ENCODE measurements around the gene IMMP1L. TPM values are rescaled to one million over a fixed set of nuclear protein-coding genes. Genes with fewer than 3 reads are reported as not detected.

Gene IMMP1L, protein sequence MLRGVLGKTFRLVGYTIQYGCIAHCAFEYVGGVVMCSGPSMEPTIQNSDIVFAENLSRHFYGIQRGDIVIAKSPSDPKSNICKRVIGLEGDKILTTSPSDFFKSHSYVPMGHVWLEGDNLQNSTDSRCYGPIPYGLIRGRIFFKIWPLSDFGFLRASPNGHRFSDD
- polyA plus RNA-seq (2012; ENCODE audit: low read depth, missing spikeins) = 62.2 TPM

DNA sequence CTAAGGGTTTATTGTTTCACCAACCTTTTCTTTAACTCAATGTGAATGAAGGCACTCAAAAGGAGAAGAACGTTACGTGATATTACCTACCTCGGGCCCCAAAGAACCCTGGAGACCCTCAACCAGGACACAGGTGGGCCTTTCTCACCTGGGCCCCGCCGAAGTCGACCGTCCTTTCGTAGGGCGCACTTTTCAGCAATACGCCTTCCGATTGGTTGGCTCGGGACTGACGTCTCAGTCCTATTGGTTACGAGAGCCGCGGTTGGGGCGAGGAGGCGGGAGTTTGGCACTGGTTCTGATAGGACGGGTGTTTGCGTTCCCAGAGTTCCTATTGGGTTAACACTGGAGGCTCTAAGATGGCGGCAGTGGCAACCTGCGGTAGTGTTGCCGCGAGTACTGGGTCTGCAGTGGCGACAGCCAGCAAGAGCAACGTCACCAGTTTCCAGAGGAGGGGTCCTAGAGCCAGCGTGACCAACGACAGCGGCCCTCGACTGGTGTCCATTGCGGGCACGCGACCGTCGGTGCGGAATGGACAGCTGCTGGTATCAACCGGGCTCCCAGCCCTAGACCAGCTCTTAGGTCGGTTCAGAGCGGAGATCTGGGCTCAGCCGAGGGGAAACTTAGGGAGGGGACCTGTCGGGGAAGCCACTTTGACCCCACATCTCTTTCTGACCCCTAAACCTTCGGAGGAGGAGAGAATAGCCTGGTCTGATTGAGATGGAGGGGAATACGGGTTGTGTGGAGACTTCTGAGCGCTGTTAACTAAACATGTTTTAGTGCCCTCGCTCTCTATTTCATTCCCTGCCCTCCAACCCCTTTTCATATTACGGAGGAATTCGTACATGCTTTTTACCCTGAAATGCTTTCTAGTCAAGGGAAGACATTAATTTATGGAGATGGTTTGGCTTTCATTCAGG is at the start of gene IMMP1L, which contains the start of gene ELP4:
Gene IMMP1L, minus strand, starts transcription at position 194 of the 917 bp plus-strand sequence. CDS start 46,346 bp downstream, outside the sequence.
Gene ELP4, plus strand, starts transcription at position 339 of the 917 bp plus-strand sequence. Its CDS starts 18 bp downstream, at position 357.
- peak; percentile 49; the same call in 1 of the 2 replicates for TF ChIP-seq POU2F2 (IDR thresholded peaks at IDR 0.05; ENCODE audit: low read depth, low read length)
- no peak for TF ChIP-seq SPI1 (IDR thresholded peaks at IDR 0.05; ENCODE audit: low read depth, low read length)
- TF ChIP-seq POLR2A (IDR thresholded peaks at IDR 0.05; ENCODE audit: low read depth, low read length) = peak; percentile 85
- peak; percentile 73 for TF ChIP-seq POLR2AphosphoS5 (IDR thresholded peaks at IDR 0.05; ENCODE audit: low read depth, low read length)
- no peak for TF ChIP-seq PAX5 (IDR thresholded peaks at IDR 0.05; ENCODE audit: insufficient read depth, low read length, severe bottlenecking)
- TF ChIP-seq TAF1 (IDR thresholded peaks at IDR 0.05; ENCODE audit: low read depth, low read length) = peak; percentile 90
- peak; percentile 98 for FAIRE-seq
- DNase-seq (ENCODE audit: insufficient read length, low spot score) = peak; percentile 78

DNA sequence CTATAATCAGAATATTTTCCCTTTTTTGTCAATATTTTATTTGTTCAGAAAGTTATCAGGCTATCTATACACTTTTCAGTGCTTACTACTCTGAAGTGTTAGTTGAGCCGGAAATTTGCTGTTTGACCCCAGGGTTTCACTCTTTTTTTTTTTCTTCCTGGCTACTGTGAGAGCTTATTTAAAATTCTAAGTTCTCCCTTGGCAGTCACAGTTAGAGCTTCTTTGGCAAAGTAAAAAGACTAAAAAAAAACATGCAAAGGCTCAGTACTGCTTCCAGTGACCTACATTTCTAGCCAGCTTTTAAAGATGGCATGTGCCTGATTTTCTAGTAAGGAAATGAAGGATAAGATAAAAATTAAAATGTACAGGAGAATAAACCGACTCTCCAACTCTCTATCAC is 48.6 kb upstream of the IMMP1L start:
- no peak for FAIRE-seq
- no peak for DNase-seq (ENCODE audit: insufficient read length, low spot score)
- no peak for TF ChIP-seq POLR2AphosphoS5 (IDR thresholded peaks at IDR 0.05; ENCODE audit: low read depth, low read length)
- no peak for TF ChIP-seq TAF1 (IDR thresholded peaks at IDR 0.05; ENCODE audit: low read depth, low read length)
- no peak for TF ChIP-seq POLR2A (IDR thresholded peaks at IDR 0.05; ENCODE audit: low read depth, low read length)
- TF ChIP-seq SPI1 (IDR thresholded peaks at IDR 0.05; ENCODE audit: low read depth, low read length) = no peak
- TF ChIP-seq POU2F2 (IDR thresholded peaks at IDR 0.05; ENCODE audit: low read depth, low read length) = no peak
- TF ChIP-seq PAX5 (IDR thresholded peaks at IDR 0.05; ENCODE audit: insufficient read depth, low read length, severe bottlenecking) = no peak

DNA sequence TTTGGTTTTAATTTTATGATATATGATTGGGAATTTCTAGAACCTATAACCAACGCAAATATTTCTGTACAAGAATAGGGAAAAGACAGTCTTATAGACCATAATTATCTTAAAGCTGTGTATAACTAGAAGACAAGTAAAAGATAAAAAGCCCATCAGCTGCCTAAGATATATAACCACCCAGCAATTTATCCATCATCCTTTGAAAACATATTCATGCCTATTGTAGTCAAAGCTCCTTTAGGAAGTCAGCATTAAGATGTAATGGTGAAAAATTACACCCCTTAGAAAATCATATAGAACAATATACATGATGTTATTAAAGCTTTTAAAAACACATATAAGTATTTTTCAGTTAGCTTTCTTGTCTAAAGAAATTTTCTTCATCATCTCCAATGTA is 46.5 kb upstream of the IMMP1L start:
- FAIRE-seq (no peak), DNase-seq (ENCODE audit: insufficient read length, low spot score) (no peak)
- no peak for TF ChIP-seq SPI1 (IDR thresholded peaks at IDR 0.05; ENCODE audit: low read depth, low read length)
- no peak for TF ChIP-seq POLR2AphosphoS5 (IDR thresholded peaks at IDR 0.05; ENCODE audit: low read depth, low read length)

DNA sequence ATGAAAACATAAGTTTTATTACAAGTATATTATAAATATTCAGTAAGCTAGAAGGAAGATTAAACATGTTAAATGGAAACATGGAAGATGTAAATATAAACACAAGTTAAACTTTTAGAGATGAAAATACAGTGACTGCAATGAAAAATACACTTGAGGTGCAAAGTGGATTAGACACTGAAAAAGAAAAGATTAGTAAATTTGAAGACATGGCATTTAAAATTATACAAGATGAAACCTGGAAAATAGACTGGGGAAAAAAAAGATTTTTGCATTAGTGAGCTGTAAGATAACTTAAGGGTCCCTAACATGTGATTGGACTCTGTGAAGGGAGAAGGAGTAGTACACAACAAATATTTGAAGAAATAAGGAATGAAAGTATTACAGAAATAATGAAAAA is 33.4 kb upstream of the IMMP1L start:
- no peak for FAIRE-seq
- DNase-seq (ENCODE audit: insufficient read length, low spot score) = no peak
- TF ChIP-seq TAF1 (IDR thresholded peaks at IDR 0.05; ENCODE audit: low read depth, low read length) = no peak
- TF ChIP-seq POLR2A (IDR thresholded peaks at IDR 0.05; ENCODE audit: low read depth, low read length) = no peak
- no peak for TF ChIP-seq POU2F2 (IDR thresholded peaks at IDR 0.05; ENCODE audit: low read depth, low read length)
- TF ChIP-seq PAX5 (IDR thresholded peaks at IDR 0.05; ENCODE audit: insufficient read depth, low read length, severe bottlenecking) = no peak
- TF ChIP-seq POLR2AphosphoS5 (IDR thresholded peaks at IDR 0.05; ENCODE audit: low read depth, low read length) = no peak
- no peak for TF ChIP-seq SPI1 (IDR thresholded peaks at IDR 0.05; ENCODE audit: low read depth, low read length)

DNA sequence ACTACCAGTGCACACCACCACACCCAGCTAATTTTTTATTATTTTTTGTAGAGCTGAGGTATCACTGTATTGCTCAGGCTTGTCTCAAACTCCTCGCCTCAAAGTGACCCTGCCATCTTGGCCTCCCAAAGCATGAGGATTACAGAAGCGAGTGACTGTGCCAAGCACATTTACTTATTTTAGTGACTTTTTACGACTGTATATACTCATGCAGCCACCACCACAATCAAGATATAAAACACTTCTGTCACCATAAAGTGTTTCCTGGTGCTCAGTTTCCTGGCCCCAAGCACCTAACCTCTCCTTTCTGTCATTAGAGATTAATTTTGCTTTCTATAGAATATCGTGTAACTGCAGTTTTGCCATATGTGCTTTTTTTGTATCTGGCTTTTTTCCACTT is 26.1 kb upstream of the IMMP1L start:
- TF ChIP-seq TAF1 (IDR thresholded peaks at IDR 0.05; ENCODE audit: low read depth, low read length) (no peak), POLR2AphosphoS5 (IDR thresholded peaks at IDR 0.05; ENCODE audit: low read depth, low read length) (no peak), PAX5 (IDR thresholded peaks at IDR 0.05; ENCODE audit: insufficient read depth, low read length, severe bottlenecking) (no peak), POLR2A (IDR thresholded peaks at IDR 0.05; ENCODE audit: low read depth, low read length) (no peak), POU2F2 (IDR thresholded peaks at IDR 0.05; ENCODE audit: low read depth, low read length) (no peak), SPI1 (IDR thresholded peaks at IDR 0.05; ENCODE audit: low read depth, low read length) (no peak)

DNA sequence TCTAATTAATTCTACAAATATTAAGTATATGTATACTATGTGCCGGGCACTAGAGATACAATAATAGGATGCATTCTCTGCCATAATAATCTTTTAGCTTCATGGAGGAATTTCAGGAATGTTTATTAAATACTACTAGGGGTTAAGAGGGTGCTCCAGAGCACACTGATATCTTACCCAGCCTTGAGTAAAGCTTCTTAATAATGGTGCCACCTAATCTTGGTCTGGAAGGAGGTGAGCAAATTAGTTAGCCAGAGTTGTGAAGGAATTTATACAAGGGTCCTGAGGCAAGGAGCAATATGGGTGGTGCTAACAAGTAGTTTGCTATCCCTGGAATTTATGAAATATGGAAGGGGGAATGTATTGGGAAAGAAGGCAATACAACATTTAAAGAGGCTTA is 21.9 kb upstream of the IMMP1L start:
- FAIRE-seq (no peak), DNase-seq (ENCODE audit: insufficient read length, low spot score) (no peak)
- TF ChIP-seq PAX5 (IDR thresholded peaks at IDR 0.05; ENCODE audit: insufficient read depth, low read length, severe bottlenecking) (no peak), TAF1 (IDR thresholded peaks at IDR 0.05; ENCODE audit: low read depth, low read length) (no peak), POU2F2 (IDR thresholded peaks at IDR 0.05; ENCODE audit: low read depth, low read length) (no peak), POLR2AphosphoS5 (IDR thresholded peaks at IDR 0.05; ENCODE audit: low read depth, low read length) (no peak), POLR2A (IDR thresholded peaks at IDR 0.05; ENCODE audit: low read depth, low read length) (no peak), SPI1 (IDR thresholded peaks at IDR 0.05; ENCODE audit: low read depth, low read length) (no peak)

More for the DNA sequence above, 26.1 kb upstream of the IMMP1L start:
- DNase-seq (ENCODE audit: insufficient read length, low spot score) (no peak), FAIRE-seq (no peak)

DNA sequence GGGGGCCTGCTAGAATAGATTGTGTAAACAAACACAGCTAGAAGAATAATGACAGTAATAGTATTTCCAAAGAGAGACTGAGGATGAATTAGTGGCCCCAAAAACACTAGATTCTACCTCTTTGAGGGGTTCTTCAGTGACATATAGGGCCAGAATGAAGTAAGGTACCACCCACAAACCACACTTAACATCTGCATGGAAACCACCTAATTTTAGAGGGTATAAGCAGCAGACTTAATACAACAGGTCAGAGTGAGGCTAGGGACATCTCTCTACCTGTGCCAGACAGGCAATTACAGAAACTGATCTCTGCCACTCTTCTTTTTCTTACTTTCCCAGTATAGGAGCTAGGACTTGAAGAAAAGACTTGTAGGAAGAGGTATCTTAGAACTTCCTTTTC is 20.3 kb upstream of the IMMP1L start:
- FAIRE-seq (peak; percentile 40), DNase-seq (ENCODE audit: insufficient read length, low spot score) (no peak)
- TF ChIP-seq TAF1 (IDR thresholded peaks at IDR 0.05; ENCODE audit: low read depth, low read length) (no peak), SPI1 (IDR thresholded peaks at IDR 0.05; ENCODE audit: low read depth, low read length) (no peak), PAX5 (IDR thresholded peaks at IDR 0.05; ENCODE audit: insufficient read depth, low read length, severe bottlenecking) (no peak), POLR2AphosphoS5 (IDR thresholded peaks at IDR 0.05; ENCODE audit: low read depth, low read length) (no peak), POLR2A (IDR thresholded peaks at IDR 0.05; ENCODE audit: low read depth, low read length) (no peak), POU2F2 (IDR thresholded peaks at IDR 0.05; ENCODE audit: low read depth, low read length) (no peak)

DNA sequence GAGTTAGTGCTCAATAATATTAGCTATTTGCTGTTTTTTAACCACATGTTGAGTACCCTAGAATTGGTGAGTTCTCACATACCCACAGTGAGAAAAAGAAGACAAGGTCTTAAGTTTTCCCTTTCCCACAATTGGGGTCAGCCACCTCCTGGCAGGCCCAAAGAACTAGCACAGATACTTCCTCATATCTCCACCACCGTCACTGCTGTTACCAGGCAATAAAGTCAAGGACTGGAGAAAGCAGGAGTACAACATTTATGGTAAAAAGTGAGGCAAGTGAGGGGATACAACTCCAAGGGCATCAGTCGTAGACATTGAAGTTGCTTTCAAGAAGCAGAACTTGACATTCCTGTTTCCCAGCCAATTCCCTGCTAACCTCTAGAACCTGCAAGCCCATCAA is 19.8 kb upstream of the IMMP1L start:
- no peak for TF ChIP-seq TAF1 (IDR thresholded peaks at IDR 0.05; ENCODE audit: low read depth, low read length)
- no peak for TF ChIP-seq SPI1 (IDR thresholded peaks at IDR 0.05; ENCODE audit: low read depth, low read length)
- TF ChIP-seq POLR2AphosphoS5 (IDR thresholded peaks at IDR 0.05; ENCODE audit: low read depth, low read length) = no peak
- no peak for TF ChIP-seq POU2F2 (IDR thresholded peaks at IDR 0.05; ENCODE audit: low read depth, low read length)
- no peak for TF ChIP-seq PAX5 (IDR thresholded peaks at IDR 0.05; ENCODE audit: insufficient read depth, low read length, severe bottlenecking)
- TF ChIP-seq POLR2A (IDR thresholded peaks at IDR 0.05; ENCODE audit: low read depth, low read length) = no peak
- FAIRE-seq (no peak), DNase-seq (ENCODE audit: insufficient read length, low spot score) (no peak)

DNA sequence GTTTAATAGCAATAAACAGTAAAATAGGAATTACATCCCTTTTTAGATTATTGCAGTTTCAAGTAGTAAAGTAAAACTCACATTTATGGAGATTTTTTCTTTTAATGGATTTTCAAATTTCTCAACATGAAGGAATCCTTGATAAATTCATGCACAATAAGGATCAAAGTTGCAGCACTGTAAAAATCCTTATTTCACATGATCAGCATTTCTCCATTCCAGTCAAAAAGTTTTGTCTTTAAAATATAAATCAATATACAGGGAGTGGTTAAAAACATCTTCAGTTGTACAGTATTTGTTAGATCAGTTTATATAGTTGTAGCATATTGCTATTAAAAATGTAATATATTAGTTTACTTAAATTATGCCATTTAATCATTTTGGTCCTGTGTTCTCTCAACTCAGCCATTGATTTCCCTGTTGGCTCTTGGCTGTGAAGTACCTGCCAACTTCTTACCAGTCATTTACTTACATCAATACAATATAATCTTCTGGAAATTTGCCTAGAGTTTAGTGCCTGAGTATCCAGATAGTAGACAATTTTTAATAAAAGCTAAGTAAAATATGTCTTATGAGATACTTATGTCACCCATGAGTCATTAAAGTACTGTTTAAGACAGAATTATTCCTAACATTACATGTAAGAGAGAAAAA is 12.2 kb upstream of the IMMP1L start:
- DNase-seq (ENCODE audit: insufficient read length, low spot score) (no peak), FAIRE-seq (no peak)
- TF ChIP-seq TAF1 (IDR thresholded peaks at IDR 0.05; ENCODE audit: low read depth, low read length) (no peak), POU2F2 (IDR thresholded peaks at IDR 0.05; ENCODE audit: low read depth, low read length) (no peak), PAX5 (IDR thresholded peaks at IDR 0.05; ENCODE audit: insufficient read depth, low read length, severe bottlenecking) (no peak), SPI1 (IDR thresholded peaks at IDR 0.05; ENCODE audit: low read depth, low read length) (no peak)

Data from GM12891 (cell line).